ENCODE data around the gene SLC35C1.

Gene SLC35C1

GRCh38 chr11:45804761-45805304 lies at the start of gene SLC35C1:
SLC35C1 (plus strand) TSS chr11:45805149; CDS start chr11:45805802, 653 bp downstream.
- peak within 1 kb of the TSS; percentile 82 for H3K4me3 ChIP-seq (ENCODE audit: low read depth, low read length)
- peak; percentile 96 for DNase-seq (ENCODE audit: low read depth)
- TF ChIP-seq CTCF (conservative IDR thresholded peaks at IDR 0.05; ENCODE audit: low read depth, low read length), result peak; percentile 7

- no peak overlapping the region for H3K4me3 ChIP-seq (ENCODE audit: low read depth, low read length)
- no peak for TF ChIP-seq CTCF (conservative IDR thresholded peaks at IDR 0.05; ENCODE audit: low read depth, low read length)
- no peak for DNase-seq (ENCODE audit: low read depth)
Observed at GRCh38 chr11:45755281-45755859, 49.6 kb upstream of the SLC35C1 start.

GRCh38 chr11:45756384-45757010 lies 48.5 kb upstream of the SLC35C1 start:
- no peak for TF ChIP-seq CTCF (conservative IDR thresholded peaks at IDR 0.05; ENCODE audit: low read depth, low read length)
- no peak for DNase-seq (ENCODE audit: low read depth)
- no peak overlapping the region for H3K4me3 ChIP-seq (ENCODE audit: low read depth, low read length)

DNA sequence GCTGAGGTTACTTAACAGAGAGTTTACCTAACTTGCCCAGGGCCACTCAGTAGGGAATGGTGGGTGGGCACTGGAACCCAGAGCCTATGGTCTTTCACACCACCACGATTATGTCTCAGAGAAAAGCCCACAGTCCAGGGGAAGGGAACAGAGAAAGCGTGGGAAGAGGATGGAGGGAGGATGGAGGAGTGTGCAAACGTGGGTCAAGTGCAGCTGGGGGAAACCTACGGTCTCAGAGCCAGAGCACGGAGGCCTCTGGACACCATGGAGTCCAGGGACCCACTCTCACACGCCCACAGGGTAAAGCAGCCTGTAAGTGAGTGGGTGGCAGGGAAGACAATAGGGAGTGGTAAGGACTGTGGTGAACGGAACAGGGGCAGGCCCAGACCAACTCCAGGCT lies 47.3 kb upstream of the SLC35C1 start:
- no peak for DNase-seq (ENCODE audit: low read depth)
- no peak overlapping the region for H3K4me3 ChIP-seq (ENCODE audit: low read depth, low read length)
- no peak for TF ChIP-seq CTCF (conservative IDR thresholded peaks at IDR 0.05; ENCODE audit: low read depth, low read length)

GRCh38 chr11:45761659-45762058 lies 43.3 kb upstream of the SLC35C1 start:
- DNase-seq (ENCODE audit: low read depth), result no peak
- H3K4me3 ChIP-seq (ENCODE audit: low read depth, low read length), result no peak overlapping the region
- TF ChIP-seq CTCF (conservative IDR thresholded peaks at IDR 0.05; ENCODE audit: low read depth, low read length), result no peak

DNA sequence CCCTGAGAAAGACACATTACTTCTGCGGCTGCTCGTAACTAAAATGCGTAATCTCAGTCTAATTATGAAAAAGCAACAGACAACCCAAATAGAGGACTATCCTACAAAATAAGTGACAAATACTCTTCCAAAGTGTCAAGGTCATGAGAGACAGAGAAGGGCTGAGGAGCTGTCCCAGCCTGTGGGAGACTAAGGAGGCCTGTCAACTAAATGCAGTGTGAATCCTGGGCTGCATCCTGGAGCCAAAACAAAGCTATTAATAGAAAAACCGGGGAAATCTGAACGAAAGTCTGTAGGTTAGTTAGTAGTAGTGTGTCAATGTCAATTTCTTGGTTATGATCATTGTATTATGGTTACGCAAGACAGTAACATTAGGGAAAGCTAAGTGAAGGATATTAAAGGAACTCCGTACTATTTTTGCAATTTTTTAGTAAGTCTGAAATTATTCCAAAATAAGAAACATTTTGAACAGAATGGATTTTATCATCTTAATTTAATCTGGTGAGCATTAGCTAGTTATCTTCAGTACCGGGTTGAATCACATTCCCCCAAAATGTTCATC lies 39.8 kb upstream of the SLC35C1 start:
- no peak overlapping the region for H3K4me3 ChIP-seq (ENCODE audit: low read depth, low read length)
- TF ChIP-seq CTCF (conservative IDR thresholded peaks at IDR 0.05; ENCODE audit: low read depth, low read length), result no peak
- no peak for DNase-seq (ENCODE audit: low read depth)

Measured in choroid plexus epithelial cell (primary cell).